ENCODE data around the gene EPC2. TPM values are rescaled to one million over a fixed set of nuclear protein-coding genes. Genes with fewer than 3 reads are reported as not detected.
A peak's percentile ranks its signal among the peaks of the same experiment; 100 is the strongest.

EPC2 gene
- total and polyA plus RNA-seq, 10 of the 15 experiments (the other 5 are each of a cell fraction or from before 2014, with no cell fraction given), result 2.0 to 16.5 (median 10.8) TPM

DNA sequence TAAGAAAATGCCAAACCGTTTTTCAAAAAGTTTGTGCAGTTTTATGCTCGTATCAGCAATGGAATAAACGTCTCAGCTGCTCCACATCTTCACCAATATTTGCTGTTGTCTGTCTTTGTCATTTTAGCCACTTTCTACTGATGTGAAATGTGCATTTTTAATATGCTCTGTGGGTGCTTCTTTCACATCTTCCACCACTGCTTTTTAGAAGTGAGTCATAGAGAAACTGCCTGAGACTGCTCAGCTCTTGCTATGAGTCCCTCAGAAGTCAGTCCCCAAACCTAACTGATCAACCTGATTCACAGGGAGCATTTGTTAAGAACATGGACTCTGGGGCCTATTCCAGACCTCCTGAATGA is 41.0 kb upstream of the EPC2 start (continued):
- TF ChIP-seq EP300 (IDR thresholded peaks at IDR 0.05; ENCODE audit: borderline replicate concordance in 1 of 2, control insufficient read depth in 1 of 2, low read depth in 2 of 2, low read length in 2 of 2), result peak; percentile 61 to 71; a peak in 3 of 4 replicates
- TF ChIP-seq PAX5 (IDR thresholded peaks at IDR 0.05; ENCODE audit: borderline replicate concordance, low read depth, low read length), result peak; percentile 92
- TF ChIP-seq, protein P1, sequence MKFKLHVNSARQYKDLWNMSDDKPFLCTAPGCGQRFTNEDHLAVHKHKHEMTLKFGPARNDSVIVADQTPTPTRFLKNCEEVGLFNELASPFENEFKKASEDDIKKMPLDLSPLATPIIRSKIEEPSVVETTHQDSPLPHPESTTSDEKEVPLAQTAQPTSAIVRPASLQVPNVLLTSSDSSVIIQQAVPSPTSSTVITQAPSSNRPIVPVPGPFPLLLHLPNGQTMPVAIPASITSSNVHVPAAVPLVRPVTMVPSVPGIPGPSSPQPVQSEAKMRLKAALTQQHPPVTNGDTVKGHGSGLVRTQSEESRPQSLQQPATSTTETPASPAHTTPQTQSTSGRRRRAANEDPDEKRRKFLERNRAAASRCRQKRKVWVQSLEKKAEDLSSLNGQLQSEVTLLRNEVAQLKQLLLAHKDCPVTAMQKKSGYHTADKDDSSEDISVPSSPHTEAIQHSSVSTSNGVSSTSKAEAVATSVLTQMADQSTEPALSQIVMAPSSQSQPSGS (IDR thresholded peaks at IDR 0.05; ENCODE audit: low read length), result peak; percentile 90
- no peak for TF ChIP-seq MYB (IDR thresholded peaks at IDR 0.05; ENCODE audit: borderline replicate concordance, low read depth, low read length)
- no peak for TF ChIP-seq ZSCAN29 (IDR thresholded peaks at IDR 0.05)
- peak; percentile 36; the same call in 1 of the 2 replicates for TF ChIP-seq CREB1 (IDR thresholded peaks at IDR 0.05; ENCODE audit: low read depth)
- TF ChIP-seq, protein P2, sequence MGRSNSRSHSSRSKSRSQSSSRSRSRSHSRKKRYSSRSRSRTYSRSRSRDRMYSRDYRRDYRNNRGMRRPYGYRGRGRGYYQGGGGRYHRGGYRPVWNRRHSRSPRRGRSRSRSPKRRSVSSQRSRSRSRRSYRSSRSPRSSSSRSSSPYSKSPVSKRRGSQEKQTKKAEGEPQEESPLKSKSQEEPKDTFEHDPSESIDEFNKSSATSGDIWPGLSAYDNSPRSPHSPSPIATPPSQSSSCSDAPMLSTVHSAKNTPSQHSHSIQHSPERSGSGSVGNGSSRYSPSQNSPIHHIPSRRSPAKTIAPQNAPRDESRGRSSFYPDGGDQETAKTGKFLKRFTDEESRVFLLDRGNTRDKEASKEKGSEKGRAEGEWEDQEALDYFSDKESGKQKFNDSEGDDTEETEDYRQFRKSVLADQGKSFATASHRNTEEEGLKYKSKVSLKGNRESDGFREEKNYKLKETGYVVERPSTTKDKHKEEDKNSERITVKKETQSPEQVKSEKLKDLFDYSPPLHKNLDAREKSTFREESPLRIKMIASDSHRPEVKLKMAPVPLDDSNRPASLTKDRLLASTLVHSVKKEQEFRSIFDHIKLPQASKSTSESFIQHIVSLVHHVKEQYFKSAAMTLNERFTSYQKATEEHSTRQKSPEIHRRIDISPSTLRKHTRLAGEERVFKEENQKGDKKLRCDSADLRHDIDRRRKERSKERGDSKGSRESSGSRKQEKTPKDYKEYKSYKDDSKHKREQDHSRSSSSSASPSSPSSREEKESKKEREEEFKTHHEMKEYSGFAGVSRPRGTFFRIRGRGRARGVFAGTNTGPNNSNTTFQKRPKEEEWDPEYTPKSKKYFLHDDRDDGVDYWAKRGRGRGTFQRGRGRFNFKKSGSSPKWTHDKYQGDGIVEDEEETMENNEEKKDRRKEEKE (IDR thresholded peaks at IDR 0.05), result no peak
- TF ChIP-seq, protein P3, sequence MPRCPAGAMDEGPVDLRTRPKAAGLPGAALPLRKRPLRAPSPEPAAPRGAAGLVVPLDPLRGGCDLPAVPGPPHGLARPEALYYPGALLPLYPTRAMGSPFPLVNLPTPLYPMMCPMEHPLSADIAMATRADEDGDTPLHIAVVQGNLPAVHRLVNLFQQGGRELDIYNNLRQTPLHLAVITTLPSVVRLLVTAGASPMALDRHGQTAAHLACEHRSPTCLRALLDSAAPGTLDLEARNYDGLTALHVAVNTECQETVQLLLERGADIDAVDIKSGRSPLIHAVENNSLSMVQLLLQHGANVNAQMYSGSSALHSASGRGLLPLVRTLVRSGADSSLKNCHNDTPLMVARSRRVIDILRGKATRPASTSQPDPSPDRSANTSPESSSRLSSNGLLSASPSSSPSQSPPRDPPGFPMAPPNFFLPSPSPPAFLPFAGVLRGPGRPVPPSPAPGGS (IDR thresholded peaks at IDR 0.05; ENCODE audit: borderline replicate concordance, insufficient read depth, low read depth, low read length, poor library complexity, severe bottlenecking), result peak; percentile 88
- TF ChIP-seq CHD1 (IDR thresholded peaks at IDR 0.05; ENCODE audit: low read depth, low read length), result no peak
- TF ChIP-seq CEBPB (IDR thresholded peaks at IDR 0.05; ENCODE audit: borderline replicate concordance in 1 of 2, low read depth in 2 of 2, low read length in 2 of 2), result no peak
- TF ChIP-seq, protein P4, sequence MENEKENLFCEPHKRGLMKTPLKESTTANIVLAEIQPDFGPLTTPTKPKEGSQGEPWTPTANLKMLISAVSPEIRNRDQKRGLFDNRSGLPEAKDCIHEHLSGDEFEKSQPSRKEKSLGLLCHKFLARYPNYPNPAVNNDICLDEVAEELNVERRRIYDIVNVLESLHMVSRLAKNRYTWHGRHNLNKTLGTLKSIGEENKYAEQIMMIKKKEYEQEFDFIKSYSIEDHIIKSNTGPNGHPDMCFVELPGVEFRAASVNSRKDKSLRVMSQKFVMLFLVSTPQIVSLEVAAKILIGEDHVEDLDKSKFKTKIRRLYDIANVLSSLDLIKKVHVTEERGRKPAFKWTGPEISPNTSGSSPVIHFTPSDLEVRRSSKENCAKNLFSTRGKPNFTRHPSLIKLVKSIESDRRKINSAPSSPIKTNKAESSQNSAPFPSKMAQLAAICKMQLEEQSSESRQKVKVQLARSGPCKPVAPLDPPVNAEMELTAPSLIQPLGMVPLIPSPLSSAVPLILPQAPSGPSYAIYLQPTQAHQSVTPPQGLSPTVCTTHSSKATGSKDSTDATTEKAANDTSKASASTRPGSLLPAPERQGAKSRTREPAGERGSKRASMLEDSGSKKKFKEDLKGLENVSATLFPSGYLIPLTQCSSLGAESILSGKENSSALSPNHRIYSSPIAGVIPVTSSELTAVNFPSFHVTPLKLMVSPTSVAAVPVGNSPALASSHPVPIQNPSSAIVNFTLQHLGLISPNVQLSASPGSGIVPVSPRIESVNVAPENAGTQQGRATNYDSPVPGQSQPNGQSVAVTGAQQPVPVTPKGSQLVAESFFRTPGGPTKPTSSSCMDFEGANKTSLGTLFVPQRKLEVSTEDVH (IDR thresholded peaks at IDR 0.05; ENCODE audit: low read depth, partially characterized antibody), result no peak
- TF ChIP-seq, protein P5, sequence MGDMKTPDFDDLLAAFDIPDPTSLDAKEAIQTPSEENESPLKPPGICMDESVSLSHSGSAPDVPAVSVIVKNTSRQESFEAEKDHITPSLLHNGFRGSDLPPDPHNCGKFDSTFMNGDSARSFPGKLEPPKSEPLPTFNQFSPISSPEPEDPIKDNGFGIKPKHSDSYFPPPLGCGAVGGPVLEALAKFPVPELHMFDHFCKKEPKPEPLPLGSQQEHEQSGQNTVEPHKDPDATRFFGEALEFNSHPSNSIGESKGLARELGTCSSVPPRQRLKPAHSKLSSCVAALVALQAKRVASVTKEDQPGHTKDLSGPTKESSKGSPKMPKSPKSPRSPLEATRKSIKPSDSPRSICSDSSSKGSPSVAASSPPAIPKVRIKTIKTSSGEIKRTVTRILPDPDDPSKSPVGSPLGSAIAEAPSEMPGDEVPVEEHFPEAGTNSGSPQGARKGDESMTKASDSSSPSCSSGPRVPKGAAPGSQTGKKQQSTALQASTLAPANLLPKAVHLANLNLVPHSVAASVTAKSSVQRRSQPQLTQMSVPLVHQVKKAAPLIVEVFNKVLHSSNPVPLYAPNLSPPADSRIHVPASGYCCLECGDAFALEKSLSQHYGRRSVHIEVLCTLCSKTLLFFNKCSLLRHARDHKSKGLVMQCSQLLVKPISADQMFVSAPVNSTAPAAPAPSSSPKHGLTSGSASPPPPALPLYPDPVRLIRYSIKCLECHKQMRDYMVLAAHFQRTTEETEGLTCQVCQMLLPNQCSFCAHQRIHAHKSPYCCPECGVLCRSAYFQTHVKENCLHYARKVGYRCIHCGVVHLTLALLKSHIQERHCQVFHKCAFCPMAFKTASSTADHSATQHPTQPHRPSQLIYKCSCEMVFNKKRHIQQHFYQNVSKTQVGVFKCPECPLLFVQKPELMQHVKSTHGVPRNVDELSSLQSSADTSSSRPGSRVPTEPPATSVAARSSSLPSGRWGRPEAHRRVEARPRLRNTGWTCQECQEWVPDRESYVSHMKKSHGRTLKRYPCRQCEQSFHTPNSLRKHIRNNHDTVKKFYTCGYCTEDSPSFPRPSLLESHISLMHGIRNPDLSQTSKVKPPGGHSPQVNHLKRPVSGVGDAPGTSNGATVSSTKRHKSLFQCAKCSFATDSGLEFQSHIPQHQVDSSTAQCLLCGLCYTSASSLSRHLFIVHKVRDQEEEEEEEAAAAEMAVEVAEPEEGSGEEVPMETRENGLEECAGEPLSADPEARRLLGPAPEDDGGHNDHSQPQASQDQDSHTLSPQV (IDR thresholded peaks at IDR 0.05), result no peak
- no peak for TF ChIP-seq CHD2 (IDR thresholded peaks at IDR 0.05; ENCODE audit: borderline replicate concordance, low read depth, low read length)
- TF ChIP-seq HDGF (IDR thresholded peaks at IDR 0.05), result no peak
- TF ChIP-seq, protein P6, sequence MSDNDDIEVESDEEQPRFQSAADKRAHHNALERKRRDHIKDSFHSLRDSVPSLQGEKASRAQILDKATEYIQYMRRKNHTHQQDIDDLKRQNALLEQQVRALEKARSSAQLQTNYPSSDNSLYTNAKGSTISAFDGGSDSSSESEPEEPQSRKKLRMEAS (IDR thresholded peaks at IDR 0.05; ENCODE audit: low read depth, low read length), result no peak
- 0 out of 2 replicates have a peak, but pooled peaks have one; percentile 24 for TF ChIP-seq TCF12 (IDR thresholded peaks at IDR 0.05; ENCODE audit: low read depth, low read length)
- TF ChIP-seq TAF1 (IDR thresholded peaks at IDR 0.05; ENCODE audit: borderline replicate concordance, low read depth, low read length), result no peak
